GM18861 (cell line): ENCODE measurements around the gene TMPRSS11E.
A peak's percentile ranks its signal among the peaks of the same experiment; 100 is the strongest.
"Not testable (repeated sequence)": the region's sequence is repeated elsewhere in the genome, so short reads cannot be mapped to it uniquely, and the experiment has no call there.

Experiments used
- ATAC-seq: cut with Tn5 transposase; IDR thresholded peaks from one replicate; pipeline ENCODE4 v1.9.1; 2021; ENCODE audit not compliant: unreplicated experiment

The TMPRSS11E gene, protein sequence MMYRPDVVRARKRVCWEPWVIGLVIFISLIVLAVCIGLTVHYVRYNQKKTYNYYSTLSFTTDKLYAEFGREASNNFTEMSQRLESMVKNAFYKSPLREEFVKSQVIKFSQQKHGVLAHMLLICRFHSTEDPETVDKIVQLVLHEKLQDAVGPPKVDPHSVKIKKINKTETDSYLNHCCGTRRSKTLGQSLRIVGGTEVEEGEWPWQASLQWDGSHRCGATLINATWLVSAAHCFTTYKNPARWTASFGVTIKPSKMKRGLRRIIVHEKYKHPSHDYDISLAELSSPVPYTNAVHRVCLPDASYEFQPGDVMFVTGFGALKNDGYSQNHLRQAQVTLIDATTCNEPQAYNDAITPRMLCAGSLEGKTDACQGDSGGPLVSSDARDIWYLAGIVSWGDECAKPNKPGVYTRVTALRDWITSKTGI

DNA sequence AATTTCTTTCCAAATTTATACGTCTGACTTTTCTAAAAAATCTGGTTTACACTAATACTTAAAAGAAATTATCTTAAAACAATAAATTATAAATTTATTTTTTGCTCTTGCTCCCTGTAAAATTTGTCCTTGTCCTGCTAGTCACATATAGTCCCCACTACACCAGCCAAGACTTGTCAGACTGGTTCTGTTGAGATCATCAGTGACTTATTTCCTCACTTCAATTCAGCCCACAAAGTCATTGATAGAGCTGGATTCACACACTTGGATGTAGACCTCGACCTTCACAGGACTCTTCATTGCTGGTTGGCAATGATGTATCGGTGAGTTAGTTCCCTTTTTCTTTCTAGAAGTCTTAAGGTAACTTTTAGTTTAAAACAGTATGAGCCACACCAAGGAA is at the start of gene TMPRSS11E:
Gene TMPRSS11E (plus strand): TSS at position 263 of the 400 bp plus-strand sequence. CDS start 50 bp downstream, at position 313.
- ATAC-seq = no peak

DNA sequence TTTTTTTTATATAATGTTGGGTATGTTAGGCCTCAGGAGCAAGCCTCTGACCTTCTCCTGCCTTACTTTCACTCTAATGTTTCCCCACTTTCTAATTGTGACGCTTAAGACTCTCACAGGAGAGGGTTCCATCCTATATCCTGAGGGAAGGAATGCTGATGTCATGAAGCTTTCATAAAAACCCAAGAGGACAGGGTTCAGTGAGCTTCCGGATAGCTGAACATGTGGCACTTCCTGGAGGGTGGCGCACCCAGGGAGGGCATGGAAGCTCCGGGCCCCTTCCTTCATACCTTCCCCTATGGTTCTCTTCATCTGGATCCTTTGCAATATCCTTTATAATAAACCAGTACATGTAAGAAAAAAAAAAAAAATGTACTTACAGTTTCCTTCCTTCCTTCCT is 48.0 kb upstream of the TMPRSS11E start:
- ATAC-seq = no peak

DNA sequence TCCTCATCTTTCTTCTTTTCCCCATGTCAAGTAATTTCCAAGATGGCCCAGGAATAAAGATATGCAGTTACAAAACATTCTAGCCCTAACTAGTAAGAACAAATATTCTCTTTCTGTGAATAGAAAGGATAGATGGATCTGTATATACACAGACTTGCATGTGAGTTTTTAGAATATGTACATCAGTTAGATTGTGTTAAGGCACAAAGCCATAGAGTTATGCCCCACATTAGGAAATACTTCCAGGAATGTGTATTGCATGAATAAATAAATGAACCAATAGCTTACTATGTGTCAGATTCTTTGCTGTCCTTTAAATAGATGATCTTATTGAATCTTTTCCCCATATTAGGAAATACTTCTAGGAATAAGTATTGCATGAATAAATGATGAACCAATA is 46.0 kb upstream of the TMPRSS11E start:
- ATAC-seq = no peak

DNA sequence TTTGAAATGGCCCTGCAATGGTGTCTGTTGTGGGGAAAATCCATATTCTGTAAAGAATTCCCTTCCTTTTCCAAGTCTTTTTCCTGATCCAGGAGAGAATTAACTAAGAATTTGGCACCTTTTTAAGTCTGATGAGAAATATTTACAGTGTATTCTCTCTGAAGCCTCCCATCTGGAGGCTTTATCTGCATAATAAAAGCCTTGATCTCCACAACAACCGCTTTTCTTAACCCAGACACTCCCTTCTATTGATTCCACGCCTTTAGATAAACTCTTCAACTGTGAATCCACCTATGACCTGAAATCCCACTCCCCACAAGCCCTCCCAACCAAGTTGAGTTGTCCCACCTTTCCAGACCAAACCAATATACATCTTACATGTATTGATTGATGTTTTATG is 43.1 kb upstream of the TMPRSS11E start:
- no peak for ATAC-seq

DNA sequence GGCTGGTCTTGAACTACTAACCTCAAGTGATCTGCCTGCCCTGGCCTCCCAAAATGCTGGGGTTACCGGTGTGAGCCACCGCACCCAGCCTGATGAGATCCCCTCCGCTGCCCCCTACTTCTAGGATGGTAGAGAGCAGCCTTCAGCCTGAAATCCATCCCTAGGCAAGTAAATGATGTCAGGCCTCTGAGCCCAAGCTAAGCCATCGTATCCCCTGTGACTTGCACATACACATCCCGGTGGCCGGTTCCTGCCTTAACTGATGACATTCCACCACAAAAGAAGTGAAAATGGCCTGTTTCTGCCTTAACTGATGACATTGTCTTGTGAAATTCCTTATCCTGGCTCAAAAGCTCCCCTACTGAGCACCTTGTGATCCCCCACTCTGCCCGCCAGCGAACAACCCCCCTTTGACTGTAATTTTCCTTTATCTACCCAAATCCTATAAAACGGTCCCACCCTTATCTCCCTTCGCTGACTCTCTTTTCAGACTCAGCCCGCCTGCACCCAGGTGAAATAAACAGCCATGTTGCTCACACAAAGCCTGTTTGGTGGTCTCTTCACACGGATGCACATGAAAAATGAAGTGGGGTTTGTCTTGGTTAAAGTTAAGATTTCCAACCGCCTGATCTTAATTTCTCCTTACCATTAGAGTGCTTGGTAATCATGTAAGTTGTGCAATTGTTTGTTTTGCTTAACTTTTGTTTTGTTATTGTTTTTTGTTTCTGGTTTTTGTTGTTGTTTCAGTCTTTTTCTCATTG is 41.4 kb upstream of the TMPRSS11E start:
- not testable (repeated sequence) for ATAC-seq

DNA sequence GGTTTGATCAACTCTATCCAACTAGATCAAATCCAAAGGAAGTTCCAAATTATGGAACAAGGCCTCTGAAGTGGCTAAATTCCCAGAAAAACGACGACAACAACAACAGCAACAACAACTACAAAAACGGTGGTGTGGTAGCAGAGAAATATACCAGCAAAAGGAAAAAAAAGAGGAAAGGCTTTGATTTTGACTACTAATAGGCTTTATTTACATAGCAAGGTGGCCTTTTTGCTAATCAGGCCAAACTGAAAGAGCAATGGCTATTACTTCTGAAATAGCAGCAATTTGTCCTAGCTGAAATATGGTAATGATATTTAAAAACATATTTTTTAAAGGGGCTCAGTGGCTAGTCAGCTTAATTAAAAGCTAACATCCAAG is 40.8 kb upstream of the TMPRSS11E start:
- no peak for ATAC-seq

DNA sequence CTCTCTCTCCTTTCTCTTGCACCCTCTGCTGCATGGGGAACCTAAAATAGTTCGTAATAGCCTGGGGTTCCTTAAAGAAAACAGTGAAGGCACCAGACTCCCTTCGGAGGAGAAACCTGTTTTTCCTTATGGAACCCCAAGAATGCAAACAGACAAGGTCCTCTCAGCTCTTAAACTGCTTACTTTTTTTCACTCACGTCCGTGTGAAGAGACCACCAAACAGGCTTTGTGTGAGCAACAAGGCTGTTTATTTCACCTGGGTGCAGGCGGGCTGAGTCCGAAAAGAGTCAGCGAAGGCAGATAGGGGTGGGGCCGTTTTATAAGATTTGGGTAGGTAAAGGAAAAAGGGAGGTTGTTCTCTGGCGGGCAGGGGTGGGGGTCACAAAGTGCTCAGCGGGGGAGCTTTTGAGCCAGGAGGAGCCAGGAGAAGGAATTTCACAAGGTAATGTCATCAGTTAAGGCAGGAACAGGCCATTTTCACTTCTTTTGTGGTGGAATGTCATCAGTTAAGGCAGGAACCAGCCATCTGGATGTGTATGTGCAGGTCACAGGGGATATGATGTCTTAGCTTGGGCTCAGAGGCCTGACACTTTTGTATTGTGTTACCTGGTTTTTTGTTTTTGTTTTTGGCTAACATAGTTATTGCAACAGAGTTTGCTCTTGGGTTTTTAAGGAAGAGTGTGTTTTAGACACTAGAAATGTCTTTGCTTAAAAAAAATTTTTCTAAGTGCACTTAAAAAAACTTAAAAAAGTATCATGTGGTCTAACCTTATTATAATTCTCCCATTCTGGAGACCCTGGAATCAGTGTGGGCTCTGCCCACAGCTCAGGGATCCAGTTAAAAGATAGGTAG is 40.0 kb upstream of the TMPRSS11E start:
- not testable (repeated sequence) for ATAC-seq

DNA sequence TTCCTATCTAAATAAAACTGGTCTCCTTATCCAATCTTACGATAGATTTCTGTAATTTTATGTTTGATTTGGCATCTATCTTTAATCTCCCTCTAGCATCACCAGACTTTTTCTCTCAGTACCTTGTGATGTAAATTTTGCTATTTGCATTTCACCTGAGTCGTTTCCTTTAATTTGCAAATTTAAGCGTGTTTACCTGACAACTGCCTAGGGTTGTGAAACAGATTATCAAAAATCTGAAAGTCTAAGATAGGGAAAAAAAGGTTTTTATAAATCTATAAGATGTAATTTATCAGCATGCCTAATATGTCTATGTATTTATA is 39.4 kb upstream of the TMPRSS11E start:
- no peak for ATAC-seq

DNA sequence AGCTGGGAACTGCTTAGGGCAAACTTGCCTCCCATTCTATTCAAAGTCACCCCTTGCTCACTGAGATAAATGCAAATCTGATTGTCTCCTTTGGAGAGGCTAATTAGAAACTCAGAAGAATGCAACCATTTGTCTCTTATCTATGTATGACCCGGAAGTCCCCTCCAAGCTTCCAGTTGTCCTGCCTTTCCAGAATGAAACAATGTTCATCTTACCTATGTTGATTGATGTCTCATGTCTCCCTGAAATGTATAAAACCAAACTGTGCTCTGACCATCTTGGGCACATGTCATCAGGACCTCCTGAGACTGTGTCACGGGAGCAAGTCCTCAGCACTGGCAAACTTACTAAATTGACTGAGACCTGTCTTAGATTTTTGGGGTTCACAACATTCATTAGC is 37.1 kb upstream of the TMPRSS11E start:
- ATAC-seq = no peak

DNA sequence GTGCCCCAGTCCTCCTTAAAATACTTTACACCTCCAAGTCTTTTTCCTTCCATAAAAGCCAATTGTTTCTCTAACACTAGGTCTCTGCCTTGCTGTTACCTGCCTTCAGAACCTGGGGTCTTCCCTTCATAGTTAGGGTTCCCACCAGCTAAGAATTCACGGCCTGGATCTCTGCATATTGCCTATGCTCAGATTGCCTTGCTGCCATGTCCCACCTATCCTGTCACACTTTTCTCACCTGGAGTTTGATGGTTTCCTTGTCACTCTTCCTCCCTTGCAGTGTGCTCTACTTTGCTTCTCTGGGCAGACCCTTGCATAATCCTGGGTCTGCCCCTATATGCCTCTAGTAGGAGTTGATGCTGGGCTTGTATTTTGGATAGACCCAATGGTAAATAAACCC is 36.6 kb upstream of the TMPRSS11E start:
- ATAC-seq = no peak

DNA sequence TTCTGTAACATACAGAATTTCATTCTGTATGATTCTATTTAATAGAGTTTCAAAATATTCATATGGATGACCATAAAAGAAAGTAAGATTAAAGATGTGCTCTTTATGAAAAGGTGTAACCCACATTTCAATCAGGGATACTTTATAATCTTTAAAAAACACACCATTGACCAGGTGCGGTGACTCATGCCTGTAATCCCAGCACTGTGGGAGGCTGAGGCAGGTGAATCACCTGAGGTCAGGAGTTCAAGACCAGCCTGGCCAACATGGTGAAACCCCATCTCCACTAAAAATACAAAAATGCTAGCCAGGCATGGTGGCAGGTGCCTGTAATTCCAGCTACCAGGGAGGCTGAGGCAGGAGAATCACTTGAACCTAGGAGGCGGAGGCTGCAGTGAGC is 35.2 kb upstream of the TMPRSS11E start:
- not testable (repeated sequence) for ATAC-seq

DNA sequence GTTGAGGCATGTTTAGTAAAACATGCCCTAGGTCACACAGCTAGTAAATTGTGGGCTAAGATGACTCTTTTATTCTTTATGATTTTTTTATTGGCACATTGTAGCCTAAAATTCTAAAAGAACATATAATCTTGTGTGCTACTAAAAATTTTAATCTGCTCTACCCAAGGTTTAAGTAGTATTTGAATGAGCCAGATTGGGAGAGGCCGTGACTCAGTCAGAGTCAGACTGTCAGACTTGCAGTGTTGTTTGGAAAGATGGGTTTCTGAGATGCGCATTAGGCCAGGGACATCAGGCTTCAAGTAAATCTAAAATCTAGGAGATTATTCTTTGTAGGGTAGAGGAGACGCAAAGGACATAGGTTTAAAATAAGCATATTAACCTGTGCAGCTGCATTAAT is 30.7 kb upstream of the TMPRSS11E start:
- no peak for ATAC-seq

DNA sequence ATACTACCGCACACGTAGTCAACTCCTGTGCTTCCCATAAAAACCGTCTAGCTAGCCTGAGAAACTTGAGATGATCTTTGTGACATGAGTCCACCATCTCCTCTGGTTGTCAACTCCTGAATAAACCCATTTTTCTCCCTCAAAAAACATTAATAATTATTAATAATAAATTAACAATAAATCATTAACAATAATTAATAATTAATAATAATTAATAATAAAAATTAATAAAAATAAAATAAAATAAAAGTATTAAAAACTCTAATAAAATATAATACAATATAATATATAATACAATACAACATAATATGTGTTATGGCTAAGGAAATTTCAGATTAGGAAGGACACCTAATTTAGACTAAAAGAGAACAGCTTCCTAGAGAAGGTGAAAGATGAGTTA is 20.7 kb upstream of the TMPRSS11E start:
- no peak for ATAC-seq

DNA sequence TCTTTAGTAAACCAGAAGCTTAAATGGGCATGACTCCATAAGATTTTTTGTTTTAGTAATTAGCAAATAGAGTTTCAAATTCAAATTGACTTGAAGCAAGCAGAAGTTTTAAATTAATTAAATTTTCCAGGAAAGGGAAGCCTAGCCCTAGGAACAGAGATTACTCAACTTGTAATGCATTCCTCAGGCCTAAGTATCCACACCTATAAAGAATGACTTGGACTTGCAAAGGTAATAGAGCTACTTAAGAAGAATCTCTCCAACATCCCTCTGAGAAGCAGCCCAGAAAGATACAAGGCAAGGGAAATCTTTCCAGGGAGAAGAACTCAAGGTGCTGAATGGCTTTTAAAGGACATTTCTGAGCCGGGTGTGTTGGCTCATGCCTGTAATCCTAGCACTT is 16.9 kb upstream of the TMPRSS11E start:
- no peak for ATAC-seq

DNA sequence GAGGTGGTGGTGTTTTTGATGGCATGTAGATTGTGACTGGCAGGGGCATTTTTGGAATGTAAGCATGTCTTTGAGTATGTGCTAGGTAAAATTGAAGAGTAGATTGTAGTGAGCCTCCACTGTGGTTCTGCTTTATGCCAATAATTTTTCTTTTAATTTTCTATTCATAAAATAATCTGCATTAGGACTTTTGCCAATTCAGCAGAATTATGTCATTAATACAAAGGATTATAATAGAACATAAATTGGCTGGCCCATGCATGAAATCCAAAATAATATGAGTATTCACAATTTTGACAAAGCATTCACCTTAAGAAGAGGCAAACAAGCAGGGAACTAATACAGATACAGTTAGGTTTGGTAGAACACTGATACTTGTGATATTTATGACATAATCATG is 14.9 kb upstream of the TMPRSS11E start:
- no peak for ATAC-seq

DNA sequence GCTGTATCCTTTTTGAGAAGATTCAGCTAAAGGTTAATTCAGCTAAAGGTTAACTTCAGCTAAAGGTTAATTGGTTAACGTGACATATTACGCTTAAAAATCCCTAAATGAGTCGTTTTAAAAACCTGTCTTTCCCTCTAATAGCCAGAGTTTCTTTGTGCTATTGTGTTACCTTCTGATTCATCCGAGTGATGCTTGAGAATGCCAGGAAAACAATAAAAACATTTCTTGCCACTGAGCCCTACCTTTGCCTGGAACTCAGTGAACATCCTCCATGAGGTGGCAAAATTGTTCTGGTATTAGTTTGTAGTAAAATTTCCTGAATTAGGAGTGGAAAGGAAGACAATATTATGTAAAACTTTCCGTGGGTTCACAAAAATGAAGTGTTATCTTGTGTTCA is 13.7 kb upstream of the TMPRSS11E start:
- no peak for ATAC-seq

DNA sequence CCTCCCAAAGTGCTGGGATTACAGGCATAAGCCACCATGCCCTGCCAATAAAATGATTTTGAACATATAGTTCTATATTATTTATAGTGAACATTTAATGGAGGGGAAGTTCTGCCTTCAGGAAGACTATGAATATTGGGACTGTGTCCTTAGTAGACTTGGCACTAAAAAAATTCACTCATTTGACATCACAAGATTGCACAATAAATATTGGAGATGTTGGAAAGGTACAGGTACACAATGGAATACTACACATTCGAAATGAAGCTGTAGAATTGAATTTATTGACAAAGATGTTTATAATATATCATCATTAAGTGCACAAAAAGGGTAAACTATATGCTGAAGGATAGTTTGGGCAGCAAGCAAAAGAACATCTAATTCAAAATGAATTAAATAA is 13.0 kb upstream of the TMPRSS11E start:
- ATAC-seq = no peak

DNA sequence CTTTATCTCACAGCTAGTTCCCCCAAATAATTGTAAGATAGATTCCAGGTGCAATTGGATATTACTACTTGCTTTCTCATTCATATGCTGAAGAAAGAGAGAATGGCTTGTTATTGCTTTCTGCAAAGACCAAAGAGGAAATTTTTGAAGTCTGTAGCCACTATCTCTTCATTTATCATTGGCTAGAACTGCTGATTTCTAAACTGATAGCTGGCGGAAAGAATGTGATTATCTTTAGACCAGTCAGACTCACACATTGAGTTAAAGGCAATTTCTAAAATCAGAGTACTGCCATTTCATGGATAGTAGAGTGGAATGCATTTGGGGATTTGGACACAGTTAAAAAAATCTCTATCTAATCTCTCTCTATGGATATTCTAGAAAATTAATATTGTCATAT is 12.4 kb upstream of the TMPRSS11E start:
- no peak for ATAC-seq

DNA sequence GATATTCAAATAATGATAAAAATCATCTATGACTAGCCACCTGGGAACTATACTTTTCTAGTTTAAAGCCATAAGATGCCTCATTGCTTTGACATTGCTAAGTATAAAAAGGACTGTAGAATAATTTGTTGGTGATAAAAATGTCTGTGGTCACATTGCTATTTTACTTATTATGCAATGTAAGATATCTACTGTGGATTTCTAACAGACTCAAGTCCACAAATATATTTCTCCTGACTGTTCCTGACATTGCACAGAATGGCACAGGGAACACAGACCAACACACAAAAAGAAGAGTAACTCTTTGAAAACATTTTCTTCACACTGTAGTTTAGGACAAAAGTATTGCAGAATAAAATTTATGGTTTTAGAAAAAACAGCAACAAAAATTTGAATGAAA is 2.2 kb upstream of the TMPRSS11E start:
- ATAC-seq = no peak

DNA sequence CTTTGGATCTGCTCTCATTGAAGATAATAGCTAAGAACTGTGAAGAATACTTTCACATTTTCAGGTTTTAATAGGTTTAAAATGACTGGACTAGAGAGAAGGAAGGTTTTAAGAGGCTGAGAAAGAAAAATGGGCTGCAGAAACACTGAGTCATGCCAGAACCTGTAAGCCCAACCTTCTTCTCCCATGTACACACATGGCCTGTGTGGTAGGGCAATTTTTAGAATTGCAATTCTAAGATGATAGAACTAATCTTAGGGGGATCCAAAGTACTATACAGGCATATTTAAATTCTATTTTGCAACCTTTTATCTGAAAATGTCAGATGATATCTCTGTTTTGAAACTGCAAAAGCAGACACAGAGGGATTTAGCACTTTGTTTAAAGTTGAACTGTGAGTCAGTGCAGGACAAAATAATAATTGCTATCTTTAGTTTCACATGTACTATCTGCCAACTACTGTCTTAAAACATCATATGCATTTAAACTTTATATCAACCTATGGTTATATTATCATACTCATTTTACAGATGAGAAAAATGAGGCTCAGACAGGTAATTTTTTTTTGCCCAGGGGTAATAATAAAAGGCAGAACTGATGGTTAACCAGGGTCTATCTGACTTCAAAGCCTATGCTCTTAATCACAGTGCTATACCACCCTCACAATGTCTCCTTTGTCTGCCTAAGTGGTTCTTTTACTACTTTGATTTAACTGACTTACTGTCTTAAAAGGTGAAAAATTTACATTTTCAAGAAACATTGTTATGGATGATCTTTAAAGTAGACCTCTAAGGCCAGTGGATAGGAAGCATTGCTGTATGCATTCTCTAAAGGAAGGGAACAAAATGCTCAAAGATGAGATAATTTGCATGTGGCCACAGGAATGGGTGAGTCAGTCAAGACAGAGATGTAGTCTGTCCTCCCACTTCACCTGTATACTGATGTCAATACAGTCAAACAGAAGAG is 4.3 kb downstream of the TMPRSS11E start:
- ATAC-seq = peak; percentile 82
